ELR (cell line): ENCODE measurements around the gene MAPK8IP3.

Source experiments
- DNase-seq: peaks from one replicate; pipeline ENCODE4 v3.0.0-alpha.2; 2015; ENCODE audit warnings: low read depth

MAPK8IP3 gene

GRCh38 chr16:1705688-1706385 lies at the start of gene MAPK8IP3:
Gene MAPK8IP3, plus strand, starts transcription at chr16:1706195. Its CDS starts 145 bp downstream, at chr16:1706340.
- DNase-seq, result peak; percentile 88

- no peak for DNase-seq
Observed at GRCh38 chr16:1656808-1657617, 49.0 kb upstream of the MAPK8IP3 start.

- DNase-seq, result no peak
Observed at GRCh38 chr16:1657841-1658240, 48.2 kb upstream of the MAPK8IP3 start.

- DNase-seq, result no peak
Observed at GRCh38 chr16:1659031-1659430, 47.0 kb upstream of the MAPK8IP3 start.

GRCh38 chr16:1661826-1662225 lies 44.2 kb upstream of the MAPK8IP3 start:
- no peak for DNase-seq

- DNase-seq, result no peak
Observed at GRCh38 chr16:1662543-1662942, 43.5 kb upstream of the MAPK8IP3 start.

GRCh38 chr16:1665829-1666228 lies 40.2 kb upstream of the MAPK8IP3 start:
- no peak for DNase-seq

- DNase-seq, result no peak
Observed at GRCh38 chr16:1666316-1666715, 39.7 kb upstream of the MAPK8IP3 start.

- DNase-seq, result no peak
Observed at GRCh38 chr16:1667271-1667670, 38.7 kb upstream of the MAPK8IP3 start.

- no peak for DNase-seq
Observed at GRCh38 chr16:1667916-1668315, 38.1 kb upstream of the MAPK8IP3 start.

- DNase-seq, result no peak
Observed at GRCh38 chr16:1668612-1669319, 37.2 kb upstream of the MAPK8IP3 start.

- no peak for DNase-seq
Observed at GRCh38 chr16:1669698-1670097, 36.3 kb upstream of the MAPK8IP3 start.

- no peak for DNase-seq
Observed at GRCh38 chr16:1670371-1670770, 35.6 kb upstream of the MAPK8IP3 start.

- DNase-seq, result no peak
Observed at GRCh38 chr16:1670866-1671265, 35.1 kb upstream of the MAPK8IP3 start.

- DNase-seq, result no peak
Observed at GRCh38 chr16:1673424-1674151, 32.4 kb upstream of the MAPK8IP3 start.

- DNase-seq, result no peak
Observed at GRCh38 chr16:1674306-1674705, 31.7 kb upstream of the MAPK8IP3 start.

GRCh38 chr16:1674751-1675664 lies 31.0 kb upstream of the MAPK8IP3 start:
- DNase-seq, result peak; percentile 92

- no peak for DNase-seq
Observed at GRCh38 chr16:1676661-1677060, 29.3 kb upstream of the MAPK8IP3 start.

- DNase-seq, result no peak
Observed at GRCh38 chr16:1677339-1677738, 28.7 kb upstream of the MAPK8IP3 start.

GRCh38 chr16:1677942-1678499 lies 28.0 kb upstream of the MAPK8IP3 start, which contains the start of gene JPT2:
Gene JPT2, plus strand, starts transcription at chr16:1678279. Its CDS starts 34 bp downstream, at chr16:1678313.
- DNase-seq, result peak; percentile 96
